Measurements from ENCODE around the gene DCLK1.

DCLK1 gene

GRCh38 chr13:36086117-36086516 is 45.1 kb downstream of the DCLK1 start:
- TF ChIP-seq SUZ12 (IDR thresholded peaks at IDR 0.05) (no peak), L3MBTL2 (conservative IDR thresholded peaks at IDR 0.05) (no peak), ZNF384 (IDR thresholded peaks at IDR 0.05) (no peak), NFRKB (IDR thresholded peaks at IDR 0.05) (no peak), PKNOX1 (IDR thresholded peaks at IDR 0.05) (no peak), SP1 (IDR thresholded peaks at IDR 0.05) (no peak), FOXM1 (IDR thresholded peaks at IDR 0.05; ENCODE audit: borderline replicate concordance) (no peak), FOXK2 (IDR thresholded peaks at IDR 0.05) (no peak), TARDBP (IDR thresholded peaks at IDR 0.05) (no peak), BHLHE40 (IDR thresholded peaks at IDR 0.05; ENCODE audit: borderline replicate concordance) (no peak), CTBP1 (IDR thresholded peaks at IDR 0.05; ENCODE audit: borderline replicate concordance) (no peak), ARNT (IDR thresholded peaks at IDR 0.05) (no peak), HDGF (IDR thresholded peaks at IDR 0.05; ENCODE audit: borderline replicate concordance) (no peak), ELF4 (IDR thresholded peaks at IDR 0.05) (no peak), LEF1 (IDR thresholded peaks at IDR 0.05; ENCODE audit: borderline replicate concordance) (no peak), FOXA1 (IDR thresholded peaks at IDR 0.05) (no peak)
- POLR2A ChIA-PET, result no interaction called here
- no peak for DNase-seq (ENCODE audit: extremely low spot score)
- CTCF ChIA-PET, result no interaction called here

GRCh38 chr13:36084131-36084530 is 47.1 kb downstream of the DCLK1 start:
- POLR2A ChIA-PET, result no interaction called here
- DNase-seq (ENCODE audit: extremely low spot score), result no peak
- TF ChIP-seq FOXK2 (IDR thresholded peaks at IDR 0.05), result no peak
- TF ChIP-seq SP1 (IDR thresholded peaks at IDR 0.05), result no peak
- TF ChIP-seq SUZ12 (IDR thresholded peaks at IDR 0.05), result no peak
- no peak for TF ChIP-seq TARDBP (IDR thresholded peaks at IDR 0.05)
- no peak for TF ChIP-seq ARNT (IDR thresholded peaks at IDR 0.05)
- no peak for TF ChIP-seq NFRKB (IDR thresholded peaks at IDR 0.05)
- TF ChIP-seq PKNOX1 (IDR thresholded peaks at IDR 0.05), result no peak
- no peak for TF ChIP-seq HDGF (IDR thresholded peaks at IDR 0.05; ENCODE audit: borderline replicate concordance)
- CTCF ChIA-PET, result no interaction called here

- ChIA-PET POLR2A (no interaction called here), CTCF (no interaction called here)
- DNase-seq (ENCODE audit: extremely low spot score), result no peak
- no peak for TF ChIP-seq FOXK2 (IDR thresholded peaks at IDR 0.05)
- no peak for TF ChIP-seq PKNOX1 (IDR thresholded peaks at IDR 0.05)
- no peak for TF ChIP-seq LEF1 (IDR thresholded peaks at IDR 0.05; ENCODE audit: borderline replicate concordance)
- TF ChIP-seq HDGF (IDR thresholded peaks at IDR 0.05; ENCODE audit: borderline replicate concordance), result no peak
- no peak for TF ChIP-seq SP1 (IDR thresholded peaks at IDR 0.05)
These were observed 48.4 kb downstream of the DCLK1 start for GRCh38 chr13:36082806-36083205.

GRCh38 chr13:36082396-36082795 is 48.8 kb downstream of the DCLK1 start:
- ChIA-PET CTCF (no interaction called here), POLR2A (no interaction called here)
- no peak for DNase-seq (ENCODE audit: extremely low spot score)
- no peak for TF ChIP-seq ELF4 (IDR thresholded peaks at IDR 0.05)
- TF ChIP-seq ZNF384 (IDR thresholded peaks at IDR 0.05), result no peak
- TF ChIP-seq LEF1 (IDR thresholded peaks at IDR 0.05; ENCODE audit: borderline replicate concordance), result no peak
- TF ChIP-seq SUZ12 (IDR thresholded peaks at IDR 0.05), result no peak
- TF ChIP-seq NFRKB (IDR thresholded peaks at IDR 0.05), result no peak
- TF ChIP-seq TARDBP (IDR thresholded peaks at IDR 0.05), result no peak
- TF ChIP-seq L3MBTL2 (conservative IDR thresholded peaks at IDR 0.05), result no peak
- TF ChIP-seq SP1 (IDR thresholded peaks at IDR 0.05), result no peak
- TF ChIP-seq FOXA1 (IDR thresholded peaks at IDR 0.05), result no peak
- TF ChIP-seq CTBP1 (IDR thresholded peaks at IDR 0.05; ENCODE audit: borderline replicate concordance), result no peak
- no peak for TF ChIP-seq ARNT (IDR thresholded peaks at IDR 0.05)
- no peak for TF ChIP-seq FOXM1 (IDR thresholded peaks at IDR 0.05; ENCODE audit: borderline replicate concordance)
- TF ChIP-seq BHLHE40 (IDR thresholded peaks at IDR 0.05; ENCODE audit: borderline replicate concordance), result no peak
- no peak for TF ChIP-seq PKNOX1 (IDR thresholded peaks at IDR 0.05)

GRCh38 chr13:36076211-36076610 is 55.0 kb downstream of the DCLK1 start:
- POLR2A ChIA-PET, result no interaction called here
- CTCF ChIA-PET, result no interaction called here
- DNase-seq (ENCODE audit: extremely low spot score), result no peak
- TF ChIP-seq FOXM1 (IDR thresholded peaks at IDR 0.05; ENCODE audit: borderline replicate concordance), result no peak
- TF ChIP-seq ARNT (IDR thresholded peaks at IDR 0.05), result no peak
- TF ChIP-seq LEF1 (IDR thresholded peaks at IDR 0.05; ENCODE audit: borderline replicate concordance), result no peak
- no peak for TF ChIP-seq HDGF (IDR thresholded peaks at IDR 0.05; ENCODE audit: borderline replicate concordance)
- TF ChIP-seq ZNF384 (IDR thresholded peaks at IDR 0.05), result no peak
- no peak for TF ChIP-seq NFRKB (IDR thresholded peaks at IDR 0.05)
- TF ChIP-seq FOXA1 (IDR thresholded peaks at IDR 0.05), result no peak
- TF ChIP-seq TARDBP (IDR thresholded peaks at IDR 0.05), result no peak
- no peak for TF ChIP-seq SUZ12 (IDR thresholded peaks at IDR 0.05)
- no peak for TF ChIP-seq CTBP1 (IDR thresholded peaks at IDR 0.05; ENCODE audit: borderline replicate concordance)
- no peak for TF ChIP-seq SP1 (IDR thresholded peaks at IDR 0.05)
- no peak for TF ChIP-seq ELF4 (IDR thresholded peaks at IDR 0.05)
- TF ChIP-seq PKNOX1 (IDR thresholded peaks at IDR 0.05), result no peak
- no peak for TF ChIP-seq FOXK2 (IDR thresholded peaks at IDR 0.05)
- no peak for TF ChIP-seq L3MBTL2 (conservative IDR thresholded peaks at IDR 0.05)
- no peak for TF ChIP-seq BHLHE40 (IDR thresholded peaks at IDR 0.05; ENCODE audit: borderline replicate concordance)

Data from HEK293T (cell line).